ENCODE results near the gene TSPAN9.

TSPAN9 gene, protein sequence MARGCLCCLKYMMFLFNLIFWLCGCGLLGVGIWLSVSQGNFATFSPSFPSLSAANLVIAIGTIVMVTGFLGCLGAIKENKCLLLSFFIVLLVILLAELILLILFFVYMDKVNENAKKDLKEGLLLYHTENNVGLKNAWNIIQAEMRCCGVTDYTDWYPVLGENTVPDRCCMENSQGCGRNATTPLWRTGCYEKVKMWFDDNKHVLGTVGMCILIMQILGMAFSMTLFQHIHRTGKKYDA

DNA sequence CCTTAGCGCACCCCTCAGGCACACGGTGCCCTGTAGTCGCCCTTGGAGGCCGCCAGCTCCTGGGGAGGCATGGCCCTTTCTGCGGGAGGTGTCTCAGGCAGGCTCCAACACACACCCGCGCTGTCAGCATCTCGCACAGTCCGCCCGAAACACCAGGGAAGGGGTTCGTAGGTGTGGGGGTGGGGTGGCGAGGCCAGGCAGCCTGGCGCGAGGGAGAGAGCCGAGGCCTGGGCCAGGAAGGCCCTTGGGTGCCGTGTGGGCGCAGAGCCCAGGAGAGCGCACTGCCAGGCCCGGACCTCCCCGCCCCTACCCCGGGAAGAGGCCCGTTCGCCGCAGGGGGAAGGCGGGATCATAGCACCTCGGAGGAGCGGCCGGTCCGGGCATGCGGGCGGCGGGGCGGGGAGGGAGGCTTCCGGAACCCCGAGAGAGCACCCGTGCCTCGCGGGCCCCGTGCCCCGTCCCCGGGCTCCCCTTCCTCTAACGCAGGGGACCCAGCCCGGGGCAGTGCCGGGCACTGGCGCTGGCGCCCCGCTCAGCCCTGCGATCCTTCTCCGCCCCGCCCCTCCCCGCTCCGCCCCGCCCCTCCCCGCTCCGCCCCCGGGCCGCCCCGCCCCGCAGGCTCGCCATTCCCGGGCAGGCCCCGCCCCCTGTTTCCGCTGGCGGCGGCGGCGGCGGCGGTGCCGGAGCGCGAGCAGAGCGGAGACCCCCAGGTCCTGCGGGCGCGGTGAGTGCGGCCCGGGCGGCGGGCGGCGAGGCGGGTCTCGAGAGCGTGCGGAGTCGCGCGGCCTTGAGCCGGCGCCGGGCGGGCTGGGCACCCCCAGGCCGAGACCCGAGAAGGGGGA is at the start of gene TSPAN9:
Gene TSPAN9, plus strand, starts transcription at position 650 of the 842 bp plus-strand sequence. CDS start 123,815 bp downstream, outside the sequence.
- H3K27ac Mint-ChIP-seq: no peak within 1 kb of the TSS
- peak; percentile 56 for DNase-seq (ENCODE audit: low spot score)
- H3K27me3 Mint-ChIP-seq (ENCODE audit: low read depth): peaks cover 33% of the 10 kb centered on the region
- peaks cover 7% of the 10 kb centered on the region for H3K4me1 Mint-ChIP-seq (ENCODE audit: low read depth)
- H3K9me3 Mint-ChIP-seq: no peaks in the 10 kb centered on the region
- H3K4me3 Mint-ChIP-seq: peak within 1 kb of the TSS; percentile 69
- H3K36me3 Mint-ChIP-seq (ENCODE audit: low read depth): no peaks in the 10 kb centered on the region

DNA sequence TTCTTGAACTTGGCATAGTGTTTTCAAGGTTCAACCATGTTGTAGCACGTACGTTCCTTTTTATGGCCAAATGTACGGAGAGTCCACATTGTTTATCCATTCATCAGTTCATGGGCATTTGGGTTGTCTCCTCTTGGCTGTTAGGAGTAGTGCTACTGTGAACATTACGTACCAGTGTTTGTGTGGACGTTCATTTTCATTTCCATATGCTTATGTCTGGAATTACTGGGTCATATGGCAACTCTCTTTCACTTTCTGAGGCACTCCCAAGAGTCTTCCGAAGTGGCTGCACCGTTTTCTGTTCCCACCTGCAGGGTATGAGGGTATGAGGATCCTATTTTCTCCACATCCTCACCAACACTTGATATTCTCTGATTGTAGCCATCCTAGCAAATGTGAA is 49.1 kb upstream of the TSPAN9 start:
- H3K4me3 Mint-ChIP-seq: no peak overlapping the region
- no peaks in the 10 kb centered on the region for H3K9me3 Mint-ChIP-seq
- no peaks in the 10 kb centered on the region for H3K36me3 Mint-ChIP-seq (ENCODE audit: low read depth)
- H3K4me1 Mint-ChIP-seq (ENCODE audit: low read depth): no peaks in the 10 kb centered on the region
- DNase-seq (ENCODE audit: low spot score): no peak
- no peak overlapping the region for H3K27ac Mint-ChIP-seq
- no peaks in the 10 kb centered on the region for H3K27me3 Mint-ChIP-seq (ENCODE audit: low read depth)

DNA sequence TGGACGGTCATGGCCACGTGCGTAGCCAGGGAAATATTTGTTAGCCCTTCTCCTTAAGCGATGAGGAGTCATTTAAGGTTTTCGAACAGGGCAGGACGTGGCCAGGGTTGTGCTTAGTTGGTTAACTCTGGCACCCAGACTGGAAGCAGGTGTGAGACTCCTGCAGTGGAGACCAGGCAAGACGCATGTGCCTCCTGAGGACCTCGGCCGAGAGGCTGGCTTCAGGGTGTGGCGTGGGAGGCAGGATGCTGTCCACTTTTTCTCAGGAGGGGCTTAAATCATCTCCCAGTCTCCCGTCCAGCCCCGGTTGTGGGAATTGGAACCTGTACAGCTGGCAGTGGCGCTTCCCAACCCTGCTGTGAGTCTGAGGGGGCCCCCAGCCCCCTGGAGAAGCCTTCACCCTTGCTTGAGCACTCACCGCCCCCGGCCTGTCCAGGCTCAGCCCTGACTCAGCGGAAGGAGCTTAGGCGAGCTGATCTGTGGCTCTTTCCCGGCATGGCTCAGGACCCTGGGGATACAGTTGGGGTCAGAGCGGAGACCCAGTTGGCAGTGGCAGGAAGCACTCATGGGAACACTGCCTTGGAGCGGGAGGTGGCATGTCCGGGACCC is 46.3 kb upstream of the TSPAN9 start:
- H3K4me3 Mint-ChIP-seq: no peak overlapping the region
- H3K4me1 Mint-ChIP-seq (ENCODE audit: low read depth): no peaks in the 10 kb centered on the region
- DNase-seq (ENCODE audit: low spot score): no peak
- H3K9me3 Mint-ChIP-seq: no peaks in the 10 kb centered on the region
- no peak overlapping the region for H3K27ac Mint-ChIP-seq
- no peaks in the 10 kb centered on the region for H3K27me3 Mint-ChIP-seq (ENCODE audit: low read depth)
- no peaks in the 10 kb centered on the region for H3K36me3 Mint-ChIP-seq (ENCODE audit: low read depth)

DNA sequence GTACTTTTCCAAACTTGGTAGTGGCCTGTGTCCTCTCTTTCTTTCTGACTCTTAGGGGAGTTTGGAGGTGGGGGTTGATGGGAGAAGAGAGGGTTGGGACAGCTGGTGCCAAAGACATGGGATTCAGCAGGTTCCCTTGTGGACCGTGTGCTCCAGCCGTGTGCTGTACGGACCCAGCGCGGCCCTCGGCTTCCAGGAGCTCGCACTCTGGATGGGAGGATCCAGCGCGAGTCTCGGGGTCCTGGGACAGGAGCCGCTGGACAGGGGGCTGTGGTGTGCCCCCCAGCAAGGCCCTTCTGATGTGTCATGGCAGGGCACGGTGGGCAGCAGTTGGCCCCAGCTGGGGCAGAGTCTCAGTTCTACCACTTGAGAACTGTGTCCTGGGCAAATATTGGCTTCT is 45.0 kb upstream of the TSPAN9 start:
- no peak for DNase-seq (ENCODE audit: low spot score)
- Mint-ChIP-seq H3K27me3 (ENCODE audit: low read depth) (no peaks in the 10 kb centered on the region), H3K4me3 (no peak overlapping the region), H3K36me3 (ENCODE audit: low read depth) (no peaks in the 10 kb centered on the region), H3K27ac (no peak overlapping the region), H3K9me3 (no peaks in the 10 kb centered on the region), H3K4me1 (ENCODE audit: low read depth) (no peaks in the 10 kb centered on the region)

DNA sequence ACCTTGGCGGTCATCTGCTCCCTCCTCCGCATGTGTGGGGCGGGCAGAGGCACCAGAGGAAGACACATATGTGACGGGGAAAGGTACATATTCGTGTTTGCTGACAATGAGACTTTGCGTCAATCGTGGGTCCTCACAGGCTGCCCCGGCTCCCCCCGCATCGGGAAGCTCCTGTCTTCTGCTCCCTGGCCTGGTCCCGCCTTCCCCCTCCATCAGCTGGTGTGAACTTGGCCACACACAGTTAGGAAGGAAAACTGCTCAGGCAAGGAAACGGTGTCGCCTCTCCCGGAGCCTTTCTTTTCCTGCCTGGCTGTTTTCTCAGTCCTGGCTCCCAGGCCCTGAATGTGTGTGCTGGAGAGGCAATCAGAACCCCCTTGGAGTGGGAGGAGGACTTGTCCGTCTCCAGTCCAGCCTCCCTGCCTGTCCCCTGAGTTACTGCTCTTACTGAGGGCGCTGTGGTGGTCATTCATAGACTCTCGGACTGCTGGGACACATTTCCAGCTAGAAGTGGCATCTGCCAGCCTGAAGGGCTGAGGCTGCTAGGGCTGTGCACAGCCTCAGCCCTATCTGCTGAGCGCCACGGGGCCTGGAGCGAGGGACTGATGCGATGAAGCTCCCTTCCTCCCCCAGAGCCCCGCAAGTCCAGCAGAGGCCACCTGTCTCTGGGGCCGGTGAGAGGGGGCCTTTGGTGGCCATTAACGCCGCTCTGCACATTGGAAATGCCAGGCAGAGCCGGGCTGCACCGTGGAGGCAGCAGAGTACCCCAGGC is 44.2 kb upstream of the TSPAN9 start:
- no peak overlapping the region for H3K4me3 Mint-ChIP-seq
- no peaks in the 10 kb centered on the region for H3K4me1 Mint-ChIP-seq (ENCODE audit: low read depth)
- no peaks in the 10 kb centered on the region for H3K27me3 Mint-ChIP-seq (ENCODE audit: low read depth)

DNA sequence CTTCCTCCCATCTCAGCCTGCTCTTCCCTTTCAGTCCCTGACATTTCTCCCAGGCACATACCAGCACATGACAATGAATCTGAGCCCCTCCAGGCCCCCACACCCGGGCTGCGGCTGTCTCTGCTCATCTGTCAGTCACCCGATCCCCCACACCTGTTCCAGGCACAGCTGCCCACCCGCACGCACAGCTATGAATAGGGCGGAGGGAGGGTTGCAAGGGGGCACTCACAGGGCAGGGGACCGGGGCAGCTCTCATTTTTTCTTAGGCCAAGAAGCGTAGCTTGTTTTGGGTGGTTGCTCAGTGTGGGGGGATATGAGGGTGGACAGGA is 43.7 kb upstream of the TSPAN9 start:
- no peaks in the 10 kb centered on the region for H3K36me3 Mint-ChIP-seq (ENCODE audit: low read depth)
- H3K4me1 Mint-ChIP-seq (ENCODE audit: low read depth): no peaks in the 10 kb centered on the region
- no peak for DNase-seq (ENCODE audit: low spot score)
- H3K27ac Mint-ChIP-seq: no peak overlapping the region
- H3K9me3 Mint-ChIP-seq: no peaks in the 10 kb centered on the region
- no peaks in the 10 kb centered on the region for H3K27me3 Mint-ChIP-seq (ENCODE audit: low read depth)
- H3K4me3 Mint-ChIP-seq: no peak overlapping the region

More for the DNA sequence above, 44.2 kb upstream of the TSPAN9 start:
- Mint-ChIP-seq H3K36me3 (ENCODE audit: low read depth) (no peaks in the 10 kb centered on the region), H3K27ac (no peak overlapping the region), H3K9me3 (no peaks in the 10 kb centered on the region)
- DNase-seq (ENCODE audit: low spot score): no peak

DNA sequence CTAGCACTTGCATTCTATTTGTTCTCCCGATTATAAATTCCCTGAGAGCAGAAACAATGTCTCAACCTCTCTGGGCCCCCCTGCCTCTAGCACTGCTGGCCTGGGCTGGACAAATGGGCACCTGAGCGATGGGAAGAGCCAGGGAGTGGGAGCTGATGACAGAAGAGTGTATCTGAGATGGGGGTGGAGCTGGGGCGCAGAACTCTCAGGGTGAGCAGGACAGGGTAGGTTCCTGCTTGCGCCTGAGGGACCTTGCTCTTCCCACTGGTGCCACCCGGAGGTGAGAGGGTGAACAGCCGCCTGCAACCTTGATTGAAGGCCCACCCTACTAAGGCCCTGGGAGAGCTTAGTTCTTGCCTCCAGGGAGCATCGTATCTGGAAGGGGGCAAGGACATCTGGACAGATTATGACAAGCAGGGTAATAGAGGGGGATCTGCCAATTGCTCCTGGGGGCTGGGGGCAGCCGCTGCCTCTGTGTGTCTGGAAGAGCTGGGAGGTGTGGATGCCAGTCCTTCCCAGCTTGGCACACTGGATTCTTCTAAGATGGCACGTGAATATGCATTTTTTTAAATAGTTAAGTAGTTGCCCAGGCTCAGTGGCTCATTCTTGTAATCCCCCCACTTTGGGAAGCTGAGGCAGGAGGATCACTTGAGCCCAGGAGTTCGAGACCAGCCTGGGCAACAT is 43.0 kb upstream of the TSPAN9 start:
- Mint-ChIP-seq H3K36me3 (ENCODE audit: low read depth) (no peaks in the 10 kb centered on the region), H3K9me3 (no peaks in the 10 kb centered on the region), H3K4me1 (ENCODE audit: low read depth) (no peaks in the 10 kb centered on the region), H3K27me3 (ENCODE audit: low read depth) (no peaks in the 10 kb centered on the region), H3K27ac (no peak overlapping the region), H3K4me3 (no peak overlapping the region)
- DNase-seq (ENCODE audit: low spot score): peak; percentile 13

DNA sequence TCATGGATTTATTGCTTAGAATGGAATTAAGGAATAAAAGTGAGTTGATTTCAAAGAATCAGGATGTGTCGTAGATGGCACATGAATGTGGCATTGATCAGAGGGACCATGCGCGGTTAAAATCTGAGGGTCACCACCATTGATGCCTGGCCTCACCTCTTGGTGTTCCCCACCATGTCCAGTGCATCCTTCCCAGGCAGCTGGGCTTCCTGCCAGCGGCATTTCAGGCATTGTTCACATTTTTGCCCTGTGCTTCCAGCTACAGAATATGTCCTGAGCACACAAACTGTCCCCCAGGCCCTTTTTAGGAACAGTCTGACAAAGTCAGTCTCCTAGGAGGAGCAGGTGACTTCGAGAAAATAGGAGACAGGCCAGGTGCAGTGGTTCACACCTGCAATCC is 42.0 kb upstream of the TSPAN9 start:
- no peaks in the 10 kb centered on the region for H3K9me3 Mint-ChIP-seq
- H3K27me3 Mint-ChIP-seq (ENCODE audit: low read depth): no peaks in the 10 kb centered on the region
- no peak overlapping the region for H3K4me3 Mint-ChIP-seq
- no peak for DNase-seq (ENCODE audit: low spot score)
- H3K27ac Mint-ChIP-seq: no peak overlapping the region
- no peaks in the 10 kb centered on the region for H3K36me3 Mint-ChIP-seq (ENCODE audit: low read depth)
- no peaks in the 10 kb centered on the region for H3K4me1 Mint-ChIP-seq (ENCODE audit: low read depth)

DNA sequence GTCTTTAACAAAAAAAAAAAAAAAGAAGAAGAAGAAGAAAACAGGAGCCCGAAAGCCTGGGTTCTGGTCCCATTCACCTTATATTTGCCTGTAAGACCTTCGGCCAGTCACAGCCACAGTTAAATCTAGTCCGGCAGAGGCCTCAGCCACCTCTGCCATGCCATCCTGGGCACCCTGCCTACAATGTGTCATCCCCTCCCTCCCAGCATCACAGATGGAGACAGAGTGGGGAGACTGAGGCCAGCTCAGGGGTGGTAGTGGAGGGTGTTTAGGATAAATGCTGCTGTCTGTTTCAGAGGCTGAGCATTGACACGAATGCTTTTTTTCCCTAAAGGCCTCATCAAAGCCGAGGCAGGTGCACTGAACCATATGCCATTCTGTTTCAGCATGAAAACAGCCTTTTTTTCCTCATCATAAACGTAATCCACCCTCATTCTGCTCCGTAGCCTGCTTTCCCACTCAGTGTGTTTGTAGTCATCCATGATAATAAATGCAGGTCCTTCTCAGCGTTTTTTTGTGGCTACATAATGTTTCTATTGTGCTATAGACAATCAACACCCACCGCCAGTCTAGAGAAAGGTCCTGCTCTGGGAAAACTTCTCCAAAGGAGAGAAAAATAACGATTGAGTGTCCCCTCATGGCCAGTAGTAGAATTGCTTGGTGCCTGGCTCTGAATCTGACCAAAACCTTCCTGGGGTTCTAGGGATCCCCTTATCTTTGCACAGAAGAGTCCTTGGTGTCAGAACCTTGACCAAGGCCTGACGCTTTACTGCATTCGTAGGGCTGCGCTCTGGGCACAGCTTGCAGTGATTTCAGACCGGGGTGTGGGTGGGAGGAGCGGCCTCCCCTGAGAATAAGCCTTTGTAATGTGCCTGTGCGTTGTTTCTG is 41.1 kb upstream of the TSPAN9 start:
- no peak overlapping the region for H3K27ac Mint-ChIP-seq
- H3K9me3 Mint-ChIP-seq: no peaks in the 10 kb centered on the region
- H3K4me1 Mint-ChIP-seq (ENCODE audit: low read depth): no peaks in the 10 kb centered on the region
- H3K27me3 Mint-ChIP-seq (ENCODE audit: low read depth): no peaks in the 10 kb centered on the region
- no peak overlapping the region for H3K4me3 Mint-ChIP-seq
- H3K36me3 Mint-ChIP-seq (ENCODE audit: low read depth): no peaks in the 10 kb centered on the region
- no peak for DNase-seq (ENCODE audit: low spot score)

DNA sequence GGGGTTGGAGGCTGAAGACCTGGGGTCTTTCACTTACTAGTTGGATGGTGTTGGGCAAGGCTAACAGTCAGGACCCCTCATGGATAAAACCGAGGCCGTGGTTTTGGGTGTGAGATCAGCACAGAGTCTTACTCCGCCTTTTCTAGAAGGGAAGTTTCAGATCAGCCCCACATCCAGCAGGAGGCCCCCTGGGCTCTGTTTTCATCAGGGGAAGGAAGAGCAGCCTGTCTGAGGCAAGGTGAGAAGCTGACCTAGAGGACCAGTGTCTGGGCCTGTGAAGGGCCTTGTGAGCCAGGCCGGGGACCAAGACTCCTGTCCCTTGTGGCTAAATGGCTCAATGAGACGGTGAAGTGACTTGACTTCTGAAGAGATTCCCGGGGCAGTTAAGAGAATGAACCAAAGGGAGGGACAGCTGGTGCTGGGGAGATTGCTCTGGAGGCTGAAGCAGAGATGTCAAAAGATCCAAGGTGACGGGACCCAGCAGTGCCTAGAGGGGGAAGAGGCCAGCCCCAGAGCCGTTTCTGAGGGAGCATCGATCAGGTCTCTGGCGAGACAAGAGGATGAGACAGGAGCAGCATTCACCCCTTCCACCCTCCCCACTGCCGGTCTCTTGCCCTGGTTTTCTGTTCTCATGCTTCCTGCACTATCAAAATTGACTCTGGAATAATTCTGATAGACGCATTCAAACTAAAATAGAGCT is 40.1 kb upstream of the TSPAN9 start:
- no peak overlapping the region for H3K4me3 Mint-ChIP-seq
- no peaks in the 10 kb centered on the region for H3K27me3 Mint-ChIP-seq (ENCODE audit: low read depth)
- DNase-seq (ENCODE audit: low spot score): no peak
- H3K4me1 Mint-ChIP-seq (ENCODE audit: low read depth): no peaks in the 10 kb centered on the region
- no peaks in the 10 kb centered on the region for H3K36me3 Mint-ChIP-seq (ENCODE audit: low read depth)
- H3K9me3 Mint-ChIP-seq: no peaks in the 10 kb centered on the region
- H3K27ac Mint-ChIP-seq: no peak overlapping the region

DNA sequence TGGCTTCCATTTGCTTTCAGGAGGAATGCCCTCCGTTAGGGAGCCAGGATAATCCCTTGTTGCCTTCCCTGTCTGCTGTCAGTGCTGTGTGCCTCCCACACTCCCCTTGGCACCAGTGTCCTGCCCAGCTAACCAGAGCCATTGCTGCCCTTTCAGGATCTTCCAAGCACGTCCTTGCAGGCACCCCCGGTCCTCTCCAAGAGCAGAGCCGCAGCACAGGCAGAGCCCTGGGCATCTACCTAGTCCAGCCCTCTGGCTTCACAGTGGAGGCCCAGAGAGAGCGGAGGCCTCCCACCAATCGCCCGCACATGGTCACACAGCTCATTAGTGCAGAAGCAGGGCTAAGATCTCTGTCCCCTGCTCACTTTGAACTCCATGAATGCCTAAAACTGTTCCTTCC is 39.0 kb upstream of the TSPAN9 start:
- DNase-seq (ENCODE audit: low spot score): no peak
- Mint-ChIP-seq H3K4me1 (ENCODE audit: low read depth) (no peaks in the 10 kb centered on the region), H3K4me3 (no peak overlapping the region), H3K27me3 (ENCODE audit: low read depth) (no peaks in the 10 kb centered on the region), H3K9me3 (no peaks in the 10 kb centered on the region), H3K36me3 (ENCODE audit: low read depth) (no peaks in the 10 kb centered on the region), H3K27ac (no peak overlapping the region)

DNA sequence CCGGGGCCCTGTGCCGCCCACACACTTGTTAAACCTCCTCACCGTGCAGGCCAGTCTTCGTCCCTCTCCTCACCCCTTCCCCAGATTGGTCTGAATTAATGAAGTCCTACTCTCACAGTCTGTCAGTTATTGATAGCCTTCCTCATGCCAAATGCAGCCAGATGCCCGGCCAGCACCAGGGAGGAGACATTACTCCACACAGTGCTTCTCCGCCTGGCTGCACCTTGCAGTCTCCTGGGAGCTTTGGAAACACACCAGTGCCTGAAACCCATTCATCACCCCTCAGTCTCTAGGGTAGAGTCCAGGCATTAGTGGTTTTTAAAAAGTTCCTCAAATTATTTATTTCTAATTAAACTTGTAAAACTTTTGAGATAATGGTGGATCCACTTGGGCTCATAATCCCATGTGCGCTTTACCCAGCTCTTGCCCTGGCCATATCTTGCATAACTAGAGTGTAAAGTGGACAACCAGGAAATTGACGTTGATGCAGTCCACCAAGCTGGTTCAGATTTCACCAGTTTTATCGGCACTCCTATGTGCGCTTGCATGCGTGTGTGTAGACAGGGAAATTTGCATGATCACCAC is 38.2 kb upstream of the TSPAN9 start:
- H3K36me3 Mint-ChIP-seq (ENCODE audit: low read depth): no peaks in the 10 kb centered on the region
- no peaks in the 10 kb centered on the region for H3K27me3 Mint-ChIP-seq (ENCODE audit: low read depth)
- H3K4me1 Mint-ChIP-seq (ENCODE audit: low read depth): no peaks in the 10 kb centered on the region
- no peak for DNase-seq (ENCODE audit: low spot score)
- H3K4me3 Mint-ChIP-seq: no peak overlapping the region
- H3K9me3 Mint-ChIP-seq: no peaks in the 10 kb centered on the region
- no peak overlapping the region for H3K27ac Mint-ChIP-seq
